SK-N-SH treated with all-trans-retinoic acid at 6 μM for 48 hours (cell line): Measurements from ENCODE around the gene PLAU.

Experiments used
- CREB5 ChIP-seq: fragments of 250-450 bp; sonication (Bioruptor Pico); IDR thresholded peaks from 2 replicates; pipeline ENCODE4 v1.5.1; 2020; ENCODE audit warnings: low read depth, mild to moderate bottlenecking, moderate library complexity
- RARB ChIP-seq: fragments of 250-450 bp; sonication (Bioruptor Pico); IDR thresholded peaks from 2 replicates; pipeline ENCODE4 v1.8.0; 2021; ENCODE audit warnings: mild to moderate bottlenecking, moderate library complexity
- ZFP3 ChIP-seq: fragments of 250-450 bp; sonication (Bioruptor Pico); IDR thresholded peaks from 2 replicates; pipeline ENCODE4 v1.5.0; 2020; ENCODE audit warnings: mild to moderate bottlenecking, moderate library complexity

GRCh38 chr10:73940634-73941221, 29.8 kb downstream of the PLAU start:
- no peak for TF ChIP-seq CREB5 (CRISPR knock-in tag)
- TF ChIP-seq RARB (CRISPR knock-in tag), result no peak
- TF ChIP-seq ZFP3, result no peak
